DND-41 (cell line): ENCODE data around the gene SORCS1.

Source experiments
- ATAC-seq: fragments of 200-7000 bp; cut with Tn5 transposase; 3 replicates; pipeline ENCODE4 v1.9.1; 2021; ENCODE audit warnings: low read depth; ENCODE audit not compliant: insufficient read depth
- DNase-seq: peaks from one replicate; pipeline ENCODE4 v3.0.0-alpha.2; 2020
- H2AFZ ChIP-seq: 2 replicates; pipeline ENCODE4 v1.6.0; 2012; ENCODE audit warnings: low read depth, low read length
- H3K27ac ChIP-seq: 2 replicates; pipeline ENCODE4 v1.5.1; 2012; ENCODE audit warnings: low read length, inconsistent platforms
- H3K27me3 ChIP-seq: fragments of 200-600 bp; sonication (generic); 2 replicates; pipeline ENCODE4 v1.6.0; 2012; ENCODE audit warnings: low read length, mild to moderate bottlenecking, inconsistent platforms; ENCODE audit not compliant: insufficient read depth, poor library complexity
- H3K36me3 ChIP-seq: 2 replicates; pipeline ENCODE4 v1.5.1; 2012; ENCODE audit warnings: low read length, inconsistent platforms; ENCODE audit not compliant: insufficient read depth
- H3K4me1 ChIP-seq: 2 replicates; pipeline ENCODE4 v1.5.1; 2012; ENCODE audit warnings: mild to moderate bottlenecking, low read length; ENCODE audit not compliant: insufficient read depth
- H3K4me2 ChIP-seq: 2 replicates; pipeline ENCODE4 v1.6.0; 2012; ENCODE audit warnings: mild to moderate bottlenecking, moderate library complexity, low read length, inconsistent platforms; ENCODE audit not compliant: insufficient read depth
- H3K4me3 ChIP-seq, 2 experiments: fragments of 200-600 bp in 1 of 2; shearing (Covaris generic) in 1 of 2; 2 replicates each; pipeline ENCODE4 v1.5.1; 2012 to 2016; ENCODE audit warnings: inconsistent platforms in 2 of 2, low read length in 2 of 2, mild to moderate bottlenecking in 2 of 2, low read depth in 1 of 2, moderate library complexity in 1 of 2
- H3K79me2 ChIP-seq: 2 replicates; pipeline ENCODE4 v1.6.0; 2012; ENCODE audit warnings: low read length, inconsistent platforms; ENCODE audit not compliant: insufficient read depth
- H3K9ac ChIP-seq: 2 replicates; pipeline ENCODE4 v1.6.0; 2012; ENCODE audit warnings: low read depth, mild to moderate bottlenecking, inconsistent platforms, low read length, moderate library complexity
- H3K9me3 ChIP-seq: 2 replicates; pipeline ENCODE4 v1.5.1; 2012; ENCODE audit warnings: low read length, moderate library complexity, mild to moderate bottlenecking, inconsistent platforms; ENCODE audit not compliant: insufficient read depth, severe bottlenecking
- H4K20me1 ChIP-seq: 2 replicates; pipeline ENCODE4 v1.6.0; 2012; ENCODE audit warnings: low read length; ENCODE audit not compliant: insufficient read depth
- EZH2 ChIP-seq: IDR thresholded peaks from 3 replicates; pipeline ENCODE4 v1.6.1; 2012; ENCODE audit warnings: borderline replicate concordance, low read depth, mild to moderate bottlenecking, moderate library complexity, low read length, inconsistent platforms; ENCODE audit not compliant: severe bottlenecking
- TF ChIP-seq, protein P1 (sequence below): IDR thresholded peaks from 2 replicates; pipeline ENCODE4 v1.5.1; 2012; ENCODE audit warnings: borderline replicate concordance, low read length, moderate library complexity, mild to moderate bottlenecking; ENCODE audit not compliant: poor library complexity, severe bottlenecking; ENCODE audit errors: extremely low read depth

Gene SORCS1

DNA sequence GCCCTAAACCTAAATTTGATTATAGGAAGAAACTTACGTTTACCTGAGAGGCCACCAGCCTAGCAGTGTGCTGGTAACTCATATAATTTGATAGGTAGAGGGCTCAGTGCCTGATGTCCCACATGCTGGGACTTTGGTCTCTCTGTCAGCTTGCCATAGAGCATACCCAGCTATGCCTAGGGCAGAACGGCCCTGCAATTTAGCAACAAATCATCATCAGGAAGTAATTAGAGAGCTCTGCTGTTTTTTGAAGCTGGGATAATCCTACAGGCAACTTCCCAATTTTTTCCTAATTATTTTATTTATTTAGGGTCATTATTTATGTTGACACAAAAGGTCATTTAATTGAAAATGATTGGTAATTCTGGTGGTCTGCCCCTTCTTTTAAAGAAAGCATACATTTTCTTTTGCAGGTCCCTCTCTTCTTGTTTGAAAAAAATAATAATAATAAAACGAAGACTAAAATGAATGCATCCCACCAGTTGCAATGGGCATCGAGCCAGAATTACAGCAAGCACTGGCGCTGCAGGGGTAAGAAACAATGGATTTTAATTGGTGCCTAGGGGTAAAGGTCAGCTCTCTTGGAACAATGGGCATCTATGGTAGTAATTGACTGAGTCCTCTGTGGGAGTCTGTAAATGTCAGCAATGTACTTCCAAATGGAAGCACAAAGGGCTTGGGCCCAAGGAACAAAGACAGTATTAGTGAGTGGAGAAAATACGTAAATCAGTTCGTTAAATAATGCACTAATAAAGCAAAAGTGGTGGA, 348.0 kb downstream of the SORCS1 start:
- ATAC-seq (no peak), DNase-seq (no peak)
- no peaks in the 10 kb centered on the region for H3K79me2 ChIP-seq
- no peak overlapping the region for H2AFZ ChIP-seq
- peaks cover 2% of the 10 kb centered on the region for H3K9me3 ChIP-seq
- H3K4me3 ChIP-seq: no peak overlapping the region
- H3K36me3 ChIP-seq: no peaks in the 10 kb centered on the region
- no peak overlapping the region for H3K4me2 ChIP-seq
- H3K27ac ChIP-seq: no peak overlapping the region
- no peaks in the 10 kb centered on the region for H4K20me1 ChIP-seq
- H3K27me3 ChIP-seq: no peaks in the 10 kb centered on the region
- TF ChIP-seq, protein P1, sequence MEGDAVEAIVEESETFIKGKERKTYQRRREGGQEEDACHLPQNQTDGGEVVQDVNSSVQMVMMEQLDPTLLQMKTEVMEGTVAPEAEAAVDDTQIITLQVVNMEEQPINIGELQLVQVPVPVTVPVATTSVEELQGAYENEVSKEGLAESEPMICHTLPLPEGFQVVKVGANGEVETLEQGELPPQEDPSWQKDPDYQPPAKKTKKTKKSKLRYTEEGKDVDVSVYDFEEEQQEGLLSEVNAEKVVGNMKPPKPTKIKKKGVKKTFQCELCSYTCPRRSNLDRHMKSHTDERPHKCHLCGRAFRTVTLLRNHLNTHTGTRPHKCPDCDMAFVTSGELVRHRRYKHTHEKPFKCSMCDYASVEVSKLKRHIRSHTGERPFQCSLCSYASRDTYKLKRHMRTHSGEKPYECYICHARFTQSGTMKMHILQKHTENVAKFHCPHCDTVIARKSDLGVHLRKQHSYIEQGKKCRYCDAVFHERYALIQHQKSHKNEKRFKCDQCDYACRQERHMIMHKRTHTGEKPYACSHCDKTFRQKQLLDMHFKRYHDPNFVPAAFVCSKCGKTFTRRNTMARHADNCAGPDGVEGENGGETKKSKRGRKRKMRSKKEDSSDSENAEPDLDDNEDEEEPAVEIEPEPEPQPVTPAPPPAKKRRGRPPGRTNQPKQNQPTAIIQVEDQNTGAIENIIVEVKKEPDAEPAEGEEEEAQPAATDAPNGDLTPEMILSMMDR: no peak
- no peak for TF ChIP-seq EZH2
- H3K9ac ChIP-seq: no peak overlapping the region
- no peaks in the 10 kb centered on the region for H3K4me1 ChIP-seq

DNA sequence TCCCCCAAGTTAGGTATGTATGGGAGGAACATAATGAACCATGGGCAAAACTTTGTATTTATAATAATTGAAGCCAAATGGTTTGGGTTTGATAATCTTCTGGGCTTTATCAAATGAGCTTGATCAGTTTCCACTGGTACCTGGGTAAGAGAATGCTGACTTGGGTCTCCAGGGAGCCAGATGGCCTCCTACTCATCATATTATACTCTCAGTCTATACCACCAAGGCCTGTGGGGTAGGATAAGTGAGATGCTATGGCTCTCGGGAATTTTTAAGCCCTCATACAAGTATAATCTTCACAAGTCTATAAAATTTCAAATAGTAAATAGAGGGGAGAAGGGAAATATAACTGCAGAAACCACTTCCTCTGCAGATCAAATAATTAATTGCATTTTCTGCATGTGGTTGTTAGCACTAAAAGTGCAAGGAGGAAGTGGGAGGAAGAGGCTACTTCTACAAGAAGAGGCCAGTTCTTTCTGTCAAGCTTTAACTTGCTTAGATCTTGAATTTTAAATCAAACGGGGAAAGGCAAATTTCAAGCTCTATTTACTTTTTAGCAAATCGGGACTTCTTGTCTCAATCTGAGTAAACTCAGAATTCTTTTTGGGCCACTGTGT, 349.0 kb downstream of the SORCS1 start:
- Histone ChIP-seq H3K9ac (no peak overlapping the region), H3K4me2 (no peak overlapping the region), H4K20me1 (no peaks in the 10 kb centered on the region), H3K27me3 (no peaks in the 10 kb centered on the region), H3K79me2 (no peaks in the 10 kb centered on the region), H3K27ac (no peak overlapping the region), H3K4me3 (no peak overlapping the region), H3K36me3 (no peaks in the 10 kb centered on the region), H3K4me1 (no peaks in the 10 kb centered on the region), H3K9me3 (peaks cover 2% of the 10 kb centered on the region), H2AFZ (no peak overlapping the region)
- TF ChIP-seq, protein P1: no peak
- no peak for TF ChIP-seq EZH2
- DNase-seq: no peak
- ATAC-seq: no peak

GRCh38 chr10:106804992-106805582, 359.4 kb downstream of the SORCS1 start:
- Histone ChIP-seq H2AFZ (no peak overlapping the region), H3K4me2 (no peak overlapping the region), H3K27me3 (no peaks in the 10 kb centered on the region), H3K9ac (no peak overlapping the region), H3K4me3 (no peak overlapping the region), H3K27ac (no peak overlapping the region), H3K79me2 (no peaks in the 10 kb centered on the region), H4K20me1 (no peaks in the 10 kb centered on the region), H3K4me1 (no peaks in the 10 kb centered on the region), H3K9me3 (no peaks in the 10 kb centered on the region), H3K36me3 (no peaks in the 10 kb centered on the region)
- DNase-seq: no peak
- no peak for ATAC-seq
- TF ChIP-seq, protein P1: no peak
- no peak for TF ChIP-seq EZH2
